AG09309 (cell line): ENCODE measurements around the gene CAMKK2.

ENCODE experiments used
- DNase-seq: peaks from one replicate; pipeline ENCODE4 v3.0.0-alpha.2; 2010; ENCODE audit warnings: low read depth
- H3K4me3 ChIP-seq: 2 replicates; pipeline ENCODE4 v1.5.1; 2011; ENCODE audit warnings: mild to moderate bottlenecking, low read depth, low read length, moderate library complexity; ENCODE audit not compliant: control insufficient read depth
- TF ChIP-seq, protein P1 (sequence below): IDR thresholded peaks from 2 replicates; pipeline ENCODE4 v1.5.1; 2011; ENCODE audit warnings: mild to moderate bottlenecking, low read depth, low read length, inconsistent platforms; ENCODE audit not compliant: insufficient read depth, control insufficient read depth; ENCODE audit errors: missing control alignments

Gene CAMKK2

DNA sequence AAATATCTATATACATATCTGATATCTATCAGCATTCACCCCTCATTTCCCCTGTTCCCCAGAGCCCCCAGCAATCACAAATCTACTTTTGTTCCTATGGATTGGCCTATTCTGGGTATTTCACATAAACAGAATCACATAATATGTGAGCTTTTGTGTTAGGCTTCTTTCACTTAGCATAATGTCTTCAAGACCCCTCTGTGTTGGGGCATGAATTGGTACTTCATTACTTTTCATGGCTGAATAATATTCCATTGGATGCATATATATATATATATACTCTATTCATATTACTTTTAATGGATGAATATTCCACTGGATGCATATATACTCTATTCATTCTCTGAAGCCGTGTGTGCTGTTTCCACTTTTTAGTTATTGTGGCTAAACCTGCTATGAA is 28.7 kb downstream of the CAMKK2 start:
- H3K4me3 ChIP-seq = no peak overlapping the region
- TF ChIP-seq, protein P1, sequence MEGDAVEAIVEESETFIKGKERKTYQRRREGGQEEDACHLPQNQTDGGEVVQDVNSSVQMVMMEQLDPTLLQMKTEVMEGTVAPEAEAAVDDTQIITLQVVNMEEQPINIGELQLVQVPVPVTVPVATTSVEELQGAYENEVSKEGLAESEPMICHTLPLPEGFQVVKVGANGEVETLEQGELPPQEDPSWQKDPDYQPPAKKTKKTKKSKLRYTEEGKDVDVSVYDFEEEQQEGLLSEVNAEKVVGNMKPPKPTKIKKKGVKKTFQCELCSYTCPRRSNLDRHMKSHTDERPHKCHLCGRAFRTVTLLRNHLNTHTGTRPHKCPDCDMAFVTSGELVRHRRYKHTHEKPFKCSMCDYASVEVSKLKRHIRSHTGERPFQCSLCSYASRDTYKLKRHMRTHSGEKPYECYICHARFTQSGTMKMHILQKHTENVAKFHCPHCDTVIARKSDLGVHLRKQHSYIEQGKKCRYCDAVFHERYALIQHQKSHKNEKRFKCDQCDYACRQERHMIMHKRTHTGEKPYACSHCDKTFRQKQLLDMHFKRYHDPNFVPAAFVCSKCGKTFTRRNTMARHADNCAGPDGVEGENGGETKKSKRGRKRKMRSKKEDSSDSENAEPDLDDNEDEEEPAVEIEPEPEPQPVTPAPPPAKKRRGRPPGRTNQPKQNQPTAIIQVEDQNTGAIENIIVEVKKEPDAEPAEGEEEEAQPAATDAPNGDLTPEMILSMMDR = no peak
- no peak for DNase-seq

DNA sequence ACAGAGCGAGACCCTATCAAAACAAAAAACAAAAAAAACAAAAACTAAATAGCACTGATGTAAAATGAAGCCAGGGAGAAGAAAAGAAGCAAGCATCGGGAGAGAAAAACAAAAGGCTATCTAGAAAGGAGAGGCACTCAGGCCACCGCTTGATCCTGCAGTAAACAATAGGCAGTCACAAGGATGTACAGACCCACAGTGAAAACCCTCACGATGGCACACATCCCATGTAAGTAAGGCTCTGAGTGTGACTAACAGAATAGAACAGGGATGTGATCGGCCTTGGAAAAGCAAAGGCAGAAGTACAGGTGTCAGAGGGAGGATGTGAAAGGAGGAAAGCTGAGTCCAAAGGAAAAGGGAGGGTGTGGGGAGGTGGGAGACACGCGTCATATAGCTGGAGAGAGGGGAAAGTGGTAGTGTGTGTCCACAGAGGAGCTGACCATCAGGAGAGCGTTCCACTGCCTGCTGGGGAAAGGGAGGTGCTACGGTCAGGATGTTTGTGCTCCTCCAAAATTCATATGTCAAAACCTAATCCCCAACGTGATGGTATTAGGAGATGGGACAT is 31.5 kb downstream of the CAMKK2 start:
- DNase-seq = no peak
- TF ChIP-seq, protein P1 = no peak
- H3K4me3 ChIP-seq = no peak overlapping the region

DNA sequence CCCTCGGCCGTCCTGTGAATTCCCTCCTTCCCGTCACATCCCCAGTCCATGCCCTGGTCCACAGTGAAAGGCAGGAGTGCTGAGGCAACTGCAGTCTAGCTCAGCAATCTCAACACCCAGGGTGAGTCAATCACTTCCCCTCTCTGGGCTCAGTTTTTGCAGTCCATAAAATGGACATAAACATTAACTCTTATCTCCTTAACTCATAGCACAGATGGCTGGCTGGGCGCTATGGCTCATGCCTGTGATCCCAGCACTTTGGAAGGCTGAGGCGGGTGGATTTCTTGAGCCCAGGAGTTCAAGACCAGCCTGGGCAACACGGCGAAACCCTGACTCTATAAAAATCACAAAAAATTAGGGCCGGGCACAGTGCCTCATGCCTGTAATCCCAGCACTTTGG is 32.4 kb downstream of the CAMKK2 start:
- TF ChIP-seq, protein P1 = no peak
- DNase-seq = no peak
- no peak overlapping the region for H3K4me3 ChIP-seq

DNA sequence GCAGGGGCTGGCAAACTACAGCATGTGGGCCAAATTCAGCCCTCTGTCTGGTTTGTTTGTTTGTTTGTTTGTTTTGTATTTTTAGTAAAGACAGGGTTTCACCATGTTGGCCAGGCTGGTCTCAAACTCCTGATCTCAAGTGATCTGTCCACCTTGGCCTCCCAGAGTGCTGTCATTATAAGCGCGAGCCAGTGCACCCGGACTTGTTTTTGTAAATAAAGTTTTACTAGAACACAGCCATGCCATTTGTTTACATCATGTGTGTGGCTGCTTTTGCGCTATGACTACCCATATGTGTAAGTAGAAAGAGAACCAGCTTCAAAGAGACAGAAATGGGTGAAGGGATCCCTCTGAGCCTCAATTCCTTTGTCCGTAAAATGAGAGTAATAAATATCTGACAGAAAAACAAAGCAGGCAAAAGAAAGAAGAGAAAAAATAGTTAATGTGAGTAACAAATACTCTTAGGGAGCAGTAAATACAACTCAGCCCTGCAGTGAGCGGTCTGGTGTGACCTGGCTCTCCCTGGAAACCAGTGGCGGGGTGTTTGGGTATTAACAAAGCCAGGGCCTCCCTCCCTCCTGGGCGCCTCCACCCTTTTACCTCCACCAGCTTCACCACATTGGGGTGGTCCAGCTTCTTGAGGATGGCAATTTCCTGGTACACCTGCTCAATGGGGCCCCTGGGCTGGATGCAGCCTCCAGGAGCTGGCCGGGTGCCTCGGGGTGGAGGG is 33.1 kb downstream of the CAMKK2 start:
- no peak overlapping the region for H3K4me3 ChIP-seq
- no peak for DNase-seq
- TF ChIP-seq, protein P1 = no peak

DNA sequence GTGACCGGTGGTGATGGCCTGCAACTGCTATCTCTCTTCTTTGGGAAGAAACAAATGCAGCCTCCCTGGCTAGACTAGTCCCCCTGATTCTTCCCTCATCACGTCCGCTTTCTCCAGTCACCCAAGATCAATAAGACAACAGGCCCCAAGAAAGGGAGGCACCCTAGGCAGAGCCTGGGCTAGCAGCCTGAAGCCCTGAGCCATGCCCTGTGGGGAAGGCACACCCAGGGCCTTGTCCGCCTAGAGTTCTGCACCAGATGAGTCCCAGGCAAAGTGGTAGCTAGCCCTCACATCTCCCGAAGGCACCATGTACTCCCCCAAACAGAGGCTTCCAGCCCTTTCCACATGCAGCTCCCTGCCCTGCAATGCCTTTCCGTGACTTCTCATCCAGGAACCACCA is 35.1 kb downstream of the CAMKK2 start:
- no peak for DNase-seq
- no peak overlapping the region for H3K4me3 ChIP-seq
- TF ChIP-seq, protein P1 = no peak

DNA sequence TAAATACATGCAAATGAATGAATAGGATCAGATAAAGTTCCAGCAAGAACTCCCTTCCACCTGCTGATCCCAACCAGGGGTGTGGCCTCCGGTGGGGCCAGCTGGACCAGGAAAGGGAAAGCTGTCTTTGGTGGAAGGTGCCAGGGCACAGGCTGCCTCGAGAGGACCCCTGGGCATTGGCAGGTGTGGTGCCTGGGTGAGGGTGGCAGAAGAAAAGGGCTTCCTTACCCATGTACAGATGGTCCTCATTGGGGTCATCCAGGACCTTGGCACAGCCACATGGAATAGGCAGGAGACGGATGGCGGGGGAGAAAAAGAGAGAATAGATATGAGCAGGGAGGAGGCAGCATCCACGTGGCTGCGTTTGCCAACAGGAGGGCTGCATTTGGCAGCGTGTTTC is 36.4 kb downstream of the CAMKK2 start:
- DNase-seq = no peak
- TF ChIP-seq, protein P1 = no peak
- H3K4me3 ChIP-seq = no peak overlapping the region
